H9 (cell line): ENCODE measurements around the gene GAMT. TPM values are rescaled to one million over a fixed set of nuclear protein-coding genes. Genes with fewer than 3 reads are reported as not detected.

Experiments
- DNase-seq: peaks from one replicate; pipeline ENCODE4 v3.0.0-alpha.2; 2017
- H2AFZ ChIP-seq: one replicate; pipeline ENCODE4 v1.6.1; 2013; ENCODE audit warnings: mild to moderate bottlenecking, low read length, control low read depth, moderate library complexity
- H2AK5ac ChIP-seq: 2 replicates; pipeline ENCODE4 v1.6.1; 2013; ENCODE audit warnings: low read length, control low read depth, mixed read lengths; ENCODE audit not compliant: insufficient read length
- H2BK120ac ChIP-seq: one replicate; pipeline ENCODE4 v1.6.1; 2013; ENCODE audit warnings: low read depth, mild to moderate bottlenecking, low read length, control low read depth, inconsistent platforms; ENCODE audit not compliant: poor library complexity, severe bottlenecking
- H2BK12ac ChIP-seq: 2 replicates; pipeline ENCODE4 v1.6.1; 2013; ENCODE audit warnings: low read length, control low read depth, mixed read lengths, low read depth; ENCODE audit not compliant: insufficient read length
- H2BK15ac ChIP-seq: 2 replicates; pipeline ENCODE4 v1.6.1; 2013; ENCODE audit warnings: low read depth, low read length, control low read depth
- H2BK20ac ChIP-seq: one replicate; pipeline ENCODE4 v1.6.1; 2013; ENCODE audit warnings: low read depth, mild to moderate bottlenecking, low read length, control low read depth, inconsistent platforms; ENCODE audit not compliant: poor library complexity, severe bottlenecking
- H2BK5ac ChIP-seq: 2 replicates; pipeline ENCODE4 v1.6.1; 2013; ENCODE audit warnings: low read length, control low read depth, mixed read lengths; ENCODE audit not compliant: insufficient read length
- H3K14ac ChIP-seq: 2 replicates; pipeline ENCODE4 v1.6.1; 2013; ENCODE audit warnings: low read length, control low read depth; ENCODE audit not compliant: insufficient read depth
- H3K18ac ChIP-seq: 2 replicates; pipeline ENCODE4 v1.6.1; 2013; ENCODE audit warnings: low read depth, mild to moderate bottlenecking, mixed read lengths, low read length, control low read depth; ENCODE audit not compliant: insufficient read length
- H3K23ac ChIP-seq: 2 replicates; pipeline ENCODE4 v1.6.1; 2013; ENCODE audit warnings: low read length, control low read depth, mixed read lengths, low read depth; ENCODE audit not compliant: insufficient read length
- H3K23me2 ChIP-seq: 2 replicates; pipeline ENCODE4 v1.6.1; 2013; ENCODE audit warnings: low read depth, mild to moderate bottlenecking, mixed read lengths, low read length, control low read depth; ENCODE audit not compliant: insufficient read length, poor library complexity, severe bottlenecking
- H3K27ac ChIP-seq: 2 replicates; pipeline ENCODE4 v1.5.1; 2013; ENCODE audit warnings: low read length, control low read depth, mixed read lengths, low read depth; ENCODE audit not compliant: insufficient read length
- H3K27me3 ChIP-seq: 2 replicates; pipeline ENCODE4 v1.6.1; 2013; ENCODE audit warnings: low read length, control low read depth, inconsistent platforms; ENCODE audit not compliant: insufficient read depth
- H3K4ac ChIP-seq: 2 replicates; pipeline ENCODE4 v1.6.1; 2013; ENCODE audit warnings: low read depth, mild to moderate bottlenecking, control low read depth, inconsistent platforms, low read length, moderate library complexity
- H3K4me1 ChIP-seq: 2 replicates; pipeline ENCODE4 v1.6.1; 2013; ENCODE audit warnings: low read length, control low read depth, inconsistent platforms; ENCODE audit not compliant: insufficient read depth
- H3K4me2 ChIP-seq: 2 replicates; pipeline ENCODE4 v1.6.1; 2013; ENCODE audit warnings: low read length, control low read depth, mixed read lengths; ENCODE audit not compliant: insufficient read length, insufficient read depth
- H3K56ac ChIP-seq: 2 replicates; pipeline ENCODE4 v1.6.1; 2013; ENCODE audit warnings: low read depth, mild to moderate bottlenecking, mixed read lengths, low read length, control low read depth; ENCODE audit not compliant: insufficient read length
- H3K79me1 ChIP-seq: 2 replicates; pipeline ENCODE4 v1.6.1; 2013; ENCODE audit warnings: low read depth, mild to moderate bottlenecking, moderate library complexity, low read length, control low read depth, inconsistent platforms; ENCODE audit not compliant: insufficient read depth, poor library complexity, severe bottlenecking
- H3K79me2 ChIP-seq: 2 replicates; pipeline ENCODE4 v1.6.1; 2013; ENCODE audit warnings: low read length, control low read depth, inconsistent platforms; ENCODE audit not compliant: insufficient read depth
- H3K9ac ChIP-seq: 2 replicates; pipeline ENCODE4 v1.6.1; 2013; ENCODE audit warnings: low read length, control low read depth, mixed read lengths; ENCODE audit not compliant: insufficient read length; ENCODE audit errors: extremely low read depth
- H3K9me3 ChIP-seq: one replicate; pipeline ENCODE4 v1.6.1; 2013; ENCODE audit warnings: low read depth, low read length, inconsistent platforms; ENCODE audit not compliant: control insufficient read depth
- H3T11ph ChIP-seq: one replicate; pipeline ENCODE4 v1.6.1; 2013; ENCODE audit warnings: mild to moderate bottlenecking, low read length, control low read depth, inconsistent platforms
- H4K20me1 ChIP-seq: one replicate; pipeline ENCODE4 v1.6.1; 2013; ENCODE audit not compliant: control insufficient read depth, insufficient read length, insufficient read depth
- H4K5ac ChIP-seq: 2 replicates; pipeline ENCODE4 v1.6.1; 2013; ENCODE audit warnings: low read depth, mild to moderate bottlenecking, mixed read lengths, low read length, control low read depth; ENCODE audit not compliant: insufficient read length
- H4K8ac ChIP-seq: replicated peaks from 2 replicates; pipeline ENCODE4 v1.6.1; 2013; ENCODE audit warnings: low read length, control low read depth, mixed read lengths, low read depth; ENCODE audit not compliant: insufficient read length
- H4K91ac ChIP-seq: 2 replicates; pipeline ENCODE4 v1.6.1; 2013; ENCODE audit warnings: low read depth, mild to moderate bottlenecking, moderate library complexity, mixed read lengths, low read length, control low read depth; ENCODE audit not compliant: insufficient read length
- H3K27ac Mint-ChIP-seq, 3 experiments: 2 replicates in 2 of 3; 3 replicates in 1 of 3; pipeline ENCODE4 v1.8.0; 2020 to 2021; ENCODE audit warnings: mixed read lengths in 3 of 3, mild to moderate bottlenecking in 1 of 3, moderate library complexity in 1 of 3
- H3K27me3 Mint-ChIP-seq: 2 replicates; pipeline ENCODE4 v1.8.0; 2021; ENCODE audit warnings: low read depth, mild to moderate bottlenecking, moderate library complexity, mixed read lengths
- H3K36me3 Mint-ChIP-seq, 3 experiments: 2 replicates in 2 of 3; 3 replicates in 1 of 3; pipeline ENCODE4 v1.8.0; 2020 to 2021; ENCODE audit warnings: low read depth in 3 of 3, mixed read lengths in 3 of 3; ENCODE audit not compliant: insufficient read depth in 1 of 3
- H3K4me1 Mint-ChIP-seq, 2 experiments: 2 replicates each; pipeline ENCODE4 v1.8.0; 2020; ENCODE audit warnings: mixed read lengths in 2 of 2
- H3K4me3 Mint-ChIP-seq, 2 experiments: 2 replicates in 1 of 2; 3 replicates in 1 of 2; pipeline ENCODE4 v1.8.0; 2020 to 2021; ENCODE audit warnings: mild to moderate bottlenecking in 2 of 2, mixed read lengths in 2 of 2, moderate library complexity in 1 of 2
- H3K9me3 Mint-ChIP-seq, 2 experiments: 2 replicates in 1 of 2; 3 replicates in 1 of 2; pipeline ENCODE4 v1.8.0; 2020; ENCODE audit warnings: mild to moderate bottlenecking in 2 of 2, mixed read lengths in 2 of 2, moderate library complexity in 1 of 2
- CTCF ChIP-seq: fragments of 200-600 bp; sonication (generic); conservative IDR thresholded peaks from 3 replicates; pipeline ENCODE4 v1.8.0; 2021; ENCODE audit warnings: antibody characterized with exemption, mild to moderate bottlenecking
- WGBS: extraction: QIAGEN DNeasy Blood & Tissue Kit; methylation state at CpG from one replicate; pipeline ENCODE4 v1.1.7; 2013; ENCODE audit warnings: missing lambda C conversion rate, low lambda C conversion rate, mixed read lengths; ENCODE audit not compliant: insufficient read length; ENCODE audit errors: extremely low coverage; 5-methylcytosine and 5-hydroxymethylcytosine counted together
- total RNA-seq: library from RNA; stranded (reverse); gene quantifications from 2 replicates; pipeline ENCODE4 v1.2.1, GENCODE V29; 2021

Gene GAMT
- total RNA-seq, 1 experiment from 2014 or later: 26.6 TPM

- DNase-seq: no peak
- H2BK5ac ChIP-seq: no peak overlapping the region
- Mint-ChIP-seq H3K27me3 (no peaks in the 10 kb centered on the region; the same call in 1 of the 2 replicates), H3K36me3 (peaks cover 23 to 57% (median 46%) of the 10 kb centered on the region in 3 experiments), H3K4me3 (no peak overlapping the region; a peak in 1 of 5 replicates), H3K27ac (peak overlapping the region in 2 of 3 experiments; percentile 59 to 95; a peak in 2 of 7 replicates), H3K9me3 (no peaks in the 10 kb centered on the region), H3K4me1 (peaks cover 0 to 15% of the 10 kb centered on the region in 2 experiments)
- peaks cover 5% of the 10 kb centered on the region for H3K23me2 ChIP-seq
- H3K56ac ChIP-seq: no peak overlapping the region
- H3K27ac ChIP-seq: no peak overlapping the region
- H3K4me1 ChIP-seq: no peaks in the 10 kb centered on the region
- H3K79me2 ChIP-seq: peaks cover 11% of the 10 kb centered on the region; the same call in 1 of the 2 replicates
- no peak overlapping the region for H2BK20ac ChIP-seq
- H3K79me1 ChIP-seq: peaks cover 6% of the 10 kb centered on the region
- H3K4ac ChIP-seq: no peak overlapping the region
- no peak overlapping the region for H4K91ac ChIP-seq
- no peak overlapping the region for H3K14ac ChIP-seq
- no peak overlapping the region for H3K23ac ChIP-seq
- no peak overlapping the region for H3K4me2 ChIP-seq
- H2BK15ac ChIP-seq: no peak overlapping the region
- no peaks in the 10 kb centered on the region for H3K9me3 ChIP-seq
- no peak overlapping the region for H4K8ac ChIP-seq
- H3K18ac ChIP-seq: no peak overlapping the region
- H4K5ac ChIP-seq: no peak overlapping the region
- no peak overlapping the region for H3K9ac ChIP-seq
- H2BK120ac ChIP-seq: no peak overlapping the region
- no peaks in the 10 kb centered on the region for H4K20me1 ChIP-seq
- TF ChIP-seq CTCF: no peak
- WGBS: no CpG with 5 or more reads among the region's 21 CpGs
- no peak overlapping the region for H2AK5ac ChIP-seq
- no peak overlapping the region for H2AFZ ChIP-seq
- no peak overlapping the region for H2BK12ac ChIP-seq
- H3T11ph ChIP-seq: no peak overlapping the region
- no peaks in the 10 kb centered on the region for H3K27me3 ChIP-seq
Observed at GRCh38 chr19:1435378-1435989, 34.1 kb upstream of the GAMT start.
